Glutamatergic neuron (in vitro differentiated cells): Measurements from ENCODE around the gene RAB43. TPM values are rescaled to one million over a fixed set of nuclear protein-coding genes. Genes with fewer than 3 reads are reported as not detected.
A peak's percentile ranks its signal among the peaks of the same experiment; 100 is the strongest.
"Not testable (repeated sequence)": the region's sequence is repeated elsewhere in the genome, so short reads cannot be mapped to it uniquely, and the experiment has no call there.

Experiments used
- DNase-seq: peaks from one replicate; pipeline ENCODE4 v3.0.0; 2022
- H3K27ac Mint-ChIP-seq: one replicate; pipeline ENCODE4 v1.8.0; 2020; ENCODE audit warnings: mild to moderate bottlenecking, mixed read lengths, inconsistent platforms; ENCODE audit not compliant: unreplicated experiment
- H3K27me3 Mint-ChIP-seq: one replicate; pipeline ENCODE4 v1.8.0; 2020; ENCODE audit warnings: mild to moderate bottlenecking, moderate library complexity, mixed read lengths, inconsistent platforms; ENCODE audit not compliant: unreplicated experiment
- H3K36me3 Mint-ChIP-seq: one replicate; pipeline ENCODE4 v1.8.0; 2020; ENCODE audit warnings: mild to moderate bottlenecking, mixed read lengths, inconsistent platforms; ENCODE audit not compliant: unreplicated experiment
- H3K4me1 Mint-ChIP-seq: one replicate; pipeline ENCODE4 v1.8.0; 2020; ENCODE audit warnings: mild to moderate bottlenecking, low read depth, mixed read lengths, inconsistent platforms; ENCODE audit not compliant: unreplicated experiment
- H3K4me3 Mint-ChIP-seq: one replicate; pipeline ENCODE4 v1.8.0; 2020; ENCODE audit warnings: mild to moderate bottlenecking, mixed read lengths, inconsistent platforms; ENCODE audit not compliant: unreplicated experiment
- H3K9me3 Mint-ChIP-seq: one replicate; pipeline ENCODE4 v1.8.0; 2020; ENCODE audit warnings: mild to moderate bottlenecking, moderate library complexity, mixed read lengths, inconsistent platforms; ENCODE audit not compliant: unreplicated experiment
- total RNA-seq: library from RNA; stranded (reverse); fragmentation: NEBNext Ultra II Directional; extraction: Animal tissue kit (Norgen Biotek cat#: 25700); gene quantifications from one replicate; pipeline ENCODE4 v1.2.1, GENCODE V29; 2021; ENCODE audit not compliant: unreplicated experiment
- TF ChIP-seq, protein P1 (sequence below): fragments of 200-600 bp; sonication (generic); IDR thresholded peaks from one replicate; pipeline ENCODE4 v1.5.0; 2021; ENCODE audit not compliant: partially characterized antibody, unreplicated experiment

RAB43 gene
- total RNA-seq, 1 donor from 2014 or later: 2.3 TPM

- Mint-ChIP-seq H3K27ac (no peak overlapping the region), H3K9me3 (peaks cover 5% of the 10 kb centered on the region), H3K4me1 (no peaks in the 10 kb centered on the region), H3K36me3 (peaks cover 26% of the 10 kb centered on the region), H3K27me3 (peaks cover 2% of the 10 kb centered on the region), H3K4me3 (no peak overlapping the region)
- TF ChIP-seq, protein P1, sequence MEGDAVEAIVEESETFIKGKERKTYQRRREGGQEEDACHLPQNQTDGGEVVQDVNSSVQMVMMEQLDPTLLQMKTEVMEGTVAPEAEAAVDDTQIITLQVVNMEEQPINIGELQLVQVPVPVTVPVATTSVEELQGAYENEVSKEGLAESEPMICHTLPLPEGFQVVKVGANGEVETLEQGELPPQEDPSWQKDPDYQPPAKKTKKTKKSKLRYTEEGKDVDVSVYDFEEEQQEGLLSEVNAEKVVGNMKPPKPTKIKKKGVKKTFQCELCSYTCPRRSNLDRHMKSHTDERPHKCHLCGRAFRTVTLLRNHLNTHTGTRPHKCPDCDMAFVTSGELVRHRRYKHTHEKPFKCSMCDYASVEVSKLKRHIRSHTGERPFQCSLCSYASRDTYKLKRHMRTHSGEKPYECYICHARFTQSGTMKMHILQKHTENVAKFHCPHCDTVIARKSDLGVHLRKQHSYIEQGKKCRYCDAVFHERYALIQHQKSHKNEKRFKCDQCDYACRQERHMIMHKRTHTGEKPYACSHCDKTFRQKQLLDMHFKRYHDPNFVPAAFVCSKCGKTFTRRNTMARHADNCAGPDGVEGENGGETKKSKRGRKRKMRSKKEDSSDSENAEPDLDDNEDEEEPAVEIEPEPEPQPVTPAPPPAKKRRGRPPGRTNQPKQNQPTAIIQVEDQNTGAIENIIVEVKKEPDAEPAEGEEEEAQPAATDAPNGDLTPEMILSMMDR: no peak
- DNase-seq: no peak
Measured at GRCh38 chr3:129101370-129102138, 20.1 kb downstream of the RAB43 start.

GRCh38 chr3:129100274-129100673 is 21.3 kb downstream of the RAB43 start:
- TF ChIP-seq, protein P1: no peak
- peaks cover 6% of the 10 kb centered on the region for H3K9me3 Mint-ChIP-seq
- DNase-seq: no peak
- no peak overlapping the region for H3K4me3 Mint-ChIP-seq
- no peak overlapping the region for H3K27ac Mint-ChIP-seq
- no peaks in the 10 kb centered on the region for H3K4me1 Mint-ChIP-seq
- H3K36me3 Mint-ChIP-seq: peaks cover 26% of the 10 kb centered on the region
- peaks cover 2% of the 10 kb centered on the region for H3K27me3 Mint-ChIP-seq

DNA sequence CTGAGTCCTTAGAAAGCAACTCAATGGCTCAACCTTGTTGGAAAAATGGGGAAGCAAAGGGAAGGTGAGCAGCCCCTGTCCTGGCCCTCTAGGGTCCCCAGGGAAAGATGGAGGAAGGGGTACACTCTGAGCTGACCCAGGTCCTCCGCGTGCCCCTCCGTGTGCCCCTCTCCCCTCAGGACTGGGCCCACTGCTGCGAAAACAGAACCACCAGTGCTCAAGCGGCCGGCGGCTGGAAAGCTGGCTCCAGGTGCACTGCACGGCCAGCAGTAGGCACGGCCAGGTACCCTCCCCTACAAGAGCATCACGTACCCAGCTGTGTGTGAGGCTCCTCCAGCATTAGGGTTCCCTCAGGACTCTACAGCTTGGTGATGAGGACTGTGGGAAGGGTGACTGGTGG is 26.3 kb downstream of the RAB43 start:
- no peak overlapping the region for H3K27ac Mint-ChIP-seq
- H3K4me1 Mint-ChIP-seq: no peaks in the 10 kb centered on the region
- no peak overlapping the region for H3K4me3 Mint-ChIP-seq
- no peak for DNase-seq
- peaks cover 2% of the 10 kb centered on the region for H3K27me3 Mint-ChIP-seq
- H3K36me3 Mint-ChIP-seq: peaks cover 26% of the 10 kb centered on the region
- H3K9me3 Mint-ChIP-seq: peaks cover 4% of the 10 kb centered on the region
- TF ChIP-seq, protein P1: no peak

- not testable (repeated sequence) for H3K36me3 Mint-ChIP-seq, H3K27ac Mint-ChIP-seq, H3K4me1 Mint-ChIP-seq, H3K9me3 Mint-ChIP-seq, H3K27me3 Mint-ChIP-seq, H3K4me3 Mint-ChIP-seq, DNase-seq
Measured at GRCh38 chr3:129088312-129088711, 33.3 kb downstream of the RAB43 start.

DNA sequence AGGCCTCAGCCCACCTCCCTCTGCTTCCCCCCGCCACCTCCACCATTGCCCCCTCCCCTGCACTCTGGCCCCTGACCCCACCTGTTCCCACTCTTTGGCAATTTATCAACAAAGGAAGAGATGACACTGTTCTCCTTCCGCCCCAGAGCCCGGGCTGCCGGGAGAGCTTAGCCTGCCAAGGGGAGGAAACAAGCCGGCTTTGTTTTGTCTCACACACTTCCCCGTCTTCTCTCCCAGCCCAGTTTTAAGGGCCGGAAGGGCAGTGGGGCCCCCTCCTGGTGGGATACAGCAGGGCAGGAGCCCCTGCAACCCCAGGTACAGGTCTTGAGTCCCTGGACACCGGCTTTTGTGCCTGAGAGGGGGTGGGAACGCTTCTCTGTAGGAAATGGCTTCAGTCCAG is 33.7 kb downstream of the RAB43 start:
- not testable (repeated sequence) for H3K27me3 Mint-ChIP-seq, H3K4me3 Mint-ChIP-seq, H3K9me3 Mint-ChIP-seq, H3K36me3 Mint-ChIP-seq, H3K27ac Mint-ChIP-seq, H3K4me1 Mint-ChIP-seq
- DNase-seq: peak; percentile 42

GRCh38 chr3:129087138-129087702 is 34.4 kb downstream of the RAB43 start:
- no peaks in the 10 kb centered on the region for H3K9me3 Mint-ChIP-seq
- no peaks in the 10 kb centered on the region for H3K36me3 Mint-ChIP-seq
- H3K27me3 Mint-ChIP-seq: peaks cover 2% of the 10 kb centered on the region
- H3K4me3 Mint-ChIP-seq: no peak overlapping the region
- TF ChIP-seq, protein P1: no peak
- no peak overlapping the region for H3K27ac Mint-ChIP-seq
- DNase-seq: no peak
- no peaks in the 10 kb centered on the region for H3K4me1 Mint-ChIP-seq
